Ishikawa (cell line): Measurements from ENCODE around the gene ZSWIM4.

ENCODE experiments used
- CEBPB ChIP-seq: IDR thresholded peaks from 2 replicates; pipeline ENCODE4 v1.6.1; 2012
- CREB1 ChIP-seq: IDR thresholded peaks from 2 replicates; pipeline ENCODE4 v1.6.1; 2012; ENCODE audit warnings: low read depth
- EGR1 ChIP-seq: IDR thresholded peaks from 2 replicates; pipeline ENCODE4 v1.6.1; 2012
- EP300 ChIP-seq: IDR thresholded peaks from 2 replicates; pipeline ENCODE4 v1.6.1; 2012; ENCODE audit warnings: borderline replicate concordance
- FOXM1 ChIP-seq: IDR thresholded peaks from 2 replicates; pipeline ENCODE4 v1.6.1; 2012; ENCODE audit warnings: low read depth, borderline replicate concordance
- NFIC ChIP-seq: IDR thresholded peaks from 2 replicates; pipeline ENCODE4 v1.6.1; 2012
- RAD21 ChIP-seq: IDR thresholded peaks from 2 replicates; pipeline ENCODE4 v1.6.1; 2012; ENCODE audit warnings: low read depth
- TAF1 ChIP-seq: IDR thresholded peaks from 2 replicates; pipeline ENCODE4 v1.6.1; 2012; ENCODE audit warnings: low read depth, mild to moderate bottlenecking
- TCF12 ChIP-seq: IDR thresholded peaks from 2 replicates; pipeline ENCODE4 v1.6.1; 2012; ENCODE audit warnings: low read depth
- TEAD4 ChIP-seq: IDR thresholded peaks from 2 replicates; pipeline ENCODE4 v1.6.1; 2012
- YY1 ChIP-seq: IDR thresholded peaks from 2 replicates; pipeline ENCODE4 v1.6.1; 2012; ENCODE audit warnings: low read depth
- ZBTB7A ChIP-seq: IDR thresholded peaks from 2 replicates; pipeline ENCODE4 v1.6.1; 2012; ENCODE audit warnings: low read depth
- TF ChIP-seq, protein P1 (sequence below): IDR thresholded peaks from 2 replicates; pipeline ENCODE4 v1.6.1; 2012
- TF ChIP-seq, protein P2 (sequence below): IDR thresholded peaks from 2 replicates; pipeline ENCODE4 v1.6.1; 2012
- TF ChIP-seq, protein P3 (sequence below): IDR thresholded peaks from 2 replicates; pipeline ENCODE4 v1.6.1; 2012; ENCODE audit warnings: low read depth, mild to moderate bottlenecking

Gene ZSWIM4

DNA sequence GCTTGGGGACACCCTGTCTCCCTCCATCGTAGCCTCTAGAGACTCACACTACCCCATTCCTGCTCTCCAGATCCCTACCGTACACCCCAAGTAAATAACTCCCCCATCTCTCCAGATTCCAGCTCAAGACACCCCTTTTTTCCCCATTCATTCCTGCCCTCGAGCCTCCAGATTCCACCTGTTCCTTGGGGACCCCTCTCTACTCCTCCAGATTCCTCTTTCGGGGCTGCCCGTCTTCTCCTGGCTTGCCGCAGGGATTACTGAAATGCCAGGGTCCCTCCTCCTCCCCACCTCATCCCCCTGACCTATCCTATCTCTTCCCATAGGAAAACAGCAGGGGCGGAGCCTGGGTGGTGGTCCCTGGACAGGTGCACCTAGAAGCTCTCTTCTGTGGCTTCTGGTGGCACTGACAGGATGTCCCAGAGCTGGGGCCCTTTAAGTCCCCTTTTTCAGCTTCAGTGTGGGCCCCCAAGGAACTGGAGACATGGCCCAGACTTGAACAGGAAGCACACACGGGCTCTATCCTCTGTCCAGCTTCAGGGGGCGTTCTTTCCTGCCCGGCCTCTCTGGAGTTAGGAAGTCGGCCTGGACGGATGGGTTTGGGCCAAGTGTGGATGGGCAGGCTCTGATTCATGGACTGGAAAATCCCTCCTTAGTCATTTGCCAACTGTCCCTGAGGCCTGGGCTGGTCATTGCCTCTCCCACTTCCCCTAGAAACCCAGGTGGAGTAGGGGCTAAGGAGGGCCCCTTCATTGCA lies 1.2 kb downstream of the ZSWIM4 start:
- TF ChIP-seq FOXM1 (no peak), ZBTB7A (peak; percentile 15; the same call in 1 of the 2 replicates)

DNA sequence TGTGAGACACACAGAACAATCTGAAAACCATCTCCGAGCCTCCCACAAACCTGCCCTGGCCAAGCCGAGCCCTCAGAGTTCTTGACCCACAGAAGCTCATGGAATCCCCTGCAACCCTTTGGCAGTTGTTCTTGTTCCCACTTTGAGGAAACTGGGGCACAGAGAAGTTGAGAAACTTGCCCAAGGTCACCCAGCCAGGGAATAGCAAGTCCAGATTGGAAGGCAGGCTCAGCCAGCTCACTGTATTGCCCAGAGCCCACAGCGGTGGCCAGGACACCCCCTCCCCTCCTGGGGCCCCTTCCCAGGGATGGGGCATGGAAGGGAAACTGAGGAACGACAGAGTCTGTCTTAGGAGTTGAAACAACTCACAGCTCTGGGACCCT lies 1.8 kb downstream of the ZSWIM4 start:
- TF ChIP-seq CREB1 = no peak
- TF ChIP-seq, protein P1, sequence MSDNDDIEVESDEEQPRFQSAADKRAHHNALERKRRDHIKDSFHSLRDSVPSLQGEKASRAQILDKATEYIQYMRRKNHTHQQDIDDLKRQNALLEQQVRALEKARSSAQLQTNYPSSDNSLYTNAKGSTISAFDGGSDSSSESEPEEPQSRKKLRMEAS = no peak
- TF ChIP-seq FOXM1 = no peak
- TF ChIP-seq EGR1 = no peak
- no peak for TF ChIP-seq EP300
- TF ChIP-seq CEBPB = no peak
- TF ChIP-seq, protein P2, sequence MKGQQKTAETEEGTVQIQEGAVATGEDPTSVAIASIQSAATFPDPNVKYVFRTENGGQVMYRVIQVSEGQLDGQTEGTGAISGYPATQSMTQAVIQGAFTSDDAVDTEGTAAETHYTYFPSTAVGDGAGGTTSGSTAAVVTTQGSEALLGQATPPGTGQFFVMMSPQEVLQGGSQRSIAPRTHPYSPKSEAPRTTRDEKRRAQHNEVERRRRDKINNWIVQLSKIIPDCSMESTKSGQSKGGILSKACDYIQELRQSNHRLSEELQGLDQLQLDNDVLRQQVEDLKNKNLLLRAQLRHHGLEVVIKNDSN = no peak
- TF ChIP-seq TCF12 = no peak
- no peak for TF ChIP-seq NFIC
- TF ChIP-seq YY1 = no peak
- TF ChIP-seq RAD21 = no peak

DNA sequence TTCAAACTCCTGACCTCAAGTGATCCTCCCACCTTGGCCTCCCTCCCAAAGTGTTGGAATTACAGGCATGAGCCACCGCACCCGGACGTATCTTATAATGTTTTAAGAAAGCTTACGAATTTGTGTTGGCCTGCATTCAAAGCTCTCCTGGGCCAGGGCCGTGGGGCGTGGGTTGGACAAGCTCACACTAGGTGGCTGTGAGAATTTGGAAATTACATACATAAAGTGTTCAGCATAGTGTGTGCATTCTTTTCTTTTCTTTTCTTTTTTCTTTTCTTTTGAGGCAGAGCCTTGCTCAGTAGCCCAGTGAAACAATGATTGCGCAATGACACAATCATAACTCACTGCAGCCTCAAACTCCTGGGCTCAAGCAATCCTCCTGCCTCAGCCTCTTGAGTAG lies 2.6 kb downstream of the ZSWIM4 start:
- TF ChIP-seq NFIC (peak; percentile 69), TAF1 (no peak), CEBPB (peak; percentile 100)

DNA sequence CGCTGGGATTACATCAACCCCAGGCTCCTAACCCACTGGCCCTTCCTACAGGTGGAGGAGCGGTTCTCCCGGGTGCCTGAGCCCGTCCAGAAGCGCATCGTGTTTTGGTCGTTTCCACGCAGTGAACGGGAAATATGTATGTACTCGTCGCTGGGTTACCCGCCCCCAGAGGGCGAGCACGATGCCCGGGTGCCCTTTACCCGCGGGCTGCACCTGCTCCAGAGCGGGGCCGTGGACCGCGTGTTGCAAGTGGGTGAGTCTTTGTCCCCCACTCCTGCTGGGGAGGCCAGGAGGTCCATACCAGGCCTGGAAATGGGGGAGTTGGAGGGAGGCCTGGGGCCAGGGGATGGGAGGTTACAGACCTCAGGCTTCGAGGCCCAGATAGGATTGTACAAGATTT lies 4.4 kb downstream of the ZSWIM4 start:
- TF ChIP-seq EGR1 = no peak
- no peak for TF ChIP-seq ZBTB7A
- no peak for TF ChIP-seq TAF1
- no peak for TF ChIP-seq EP300
- TF ChIP-seq, protein P2 = no peak
- no peak for TF ChIP-seq YY1
- TF ChIP-seq, protein P3, sequence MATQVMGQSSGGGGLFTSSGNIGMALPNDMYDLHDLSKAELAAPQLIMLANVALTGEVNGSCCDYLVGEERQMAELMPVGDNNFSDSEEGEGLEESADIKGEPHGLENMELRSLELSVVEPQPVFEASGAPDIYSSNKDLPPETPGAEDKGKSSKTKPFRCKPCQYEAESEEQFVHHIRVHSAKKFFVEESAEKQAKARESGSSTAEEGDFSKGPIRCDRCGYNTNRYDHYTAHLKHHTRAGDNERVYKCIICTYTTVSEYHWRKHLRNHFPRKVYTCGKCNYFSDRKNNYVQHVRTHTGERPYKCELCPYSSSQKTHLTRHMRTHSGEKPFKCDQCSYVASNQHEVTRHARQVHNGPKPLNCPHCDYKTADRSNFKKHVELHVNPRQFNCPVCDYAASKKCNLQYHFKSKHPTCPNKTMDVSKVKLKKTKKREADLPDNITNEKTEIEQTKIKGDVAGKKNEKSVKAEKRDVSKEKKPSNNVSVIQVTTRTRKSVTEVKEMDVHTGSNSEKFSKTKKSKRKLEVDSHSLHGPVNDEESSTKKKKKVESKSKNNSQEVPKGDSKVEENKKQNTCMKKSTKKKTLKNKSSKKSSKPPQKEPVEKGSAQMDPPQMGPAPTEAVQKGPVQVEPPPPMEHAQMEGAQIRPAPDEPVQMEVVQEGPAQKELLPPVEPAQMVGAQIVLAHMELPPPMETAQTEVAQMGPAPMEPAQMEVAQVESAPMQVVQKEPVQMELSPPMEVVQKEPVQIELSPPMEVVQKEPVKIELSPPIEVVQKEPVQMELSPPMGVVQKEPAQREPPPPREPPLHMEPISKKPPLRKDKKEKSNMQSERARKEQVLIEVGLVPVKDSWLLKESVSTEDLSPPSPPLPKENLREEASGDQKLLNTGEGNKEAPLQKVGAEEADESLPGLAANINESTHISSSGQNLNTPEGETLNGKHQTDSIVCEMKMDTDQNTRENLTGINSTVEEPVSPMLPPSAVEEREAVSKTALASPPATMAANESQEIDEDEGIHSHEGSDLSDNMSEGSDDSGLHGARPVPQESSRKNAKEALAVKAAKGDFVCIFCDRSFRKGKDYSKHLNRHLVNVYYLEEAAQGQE = no peak

DNA sequence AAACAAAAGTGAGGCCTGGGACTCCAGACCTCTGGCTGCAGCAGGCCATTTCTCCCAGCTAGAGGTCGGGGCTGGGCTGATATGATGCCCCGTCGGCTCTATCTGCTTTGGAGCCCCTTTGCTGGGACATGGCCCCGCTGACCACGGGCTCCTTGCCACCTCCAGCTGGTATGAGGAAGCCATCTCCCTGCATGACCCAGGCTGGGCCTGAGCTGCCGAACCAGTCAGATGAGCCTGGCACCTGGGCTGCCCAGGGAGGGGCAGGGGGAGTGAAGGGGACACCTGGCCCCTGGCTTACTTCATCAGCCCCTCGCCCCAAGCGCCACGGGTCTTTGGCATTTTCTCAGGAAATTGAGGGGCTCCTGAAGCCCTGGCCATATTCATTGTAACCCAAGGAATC lies 7.8 kb downstream of the ZSWIM4 start:
- TF ChIP-seq YY1 = no peak
- no peak for TF ChIP-seq CEBPB
- TF ChIP-seq ZBTB7A = no peak
- TF ChIP-seq TEAD4 = no peak
- TF ChIP-seq, protein P1 = no peak
- TF ChIP-seq, protein P3 = no peak
- no peak for TF ChIP-seq NFIC
- TF ChIP-seq CREB1 = no peak
- TF ChIP-seq FOXM1 = no peak
- TF ChIP-seq EP300 = no peak
- no peak for TF ChIP-seq RAD21
- TF ChIP-seq EGR1 = no peak
- TF ChIP-seq TAF1 = no peak
- no peak for TF ChIP-seq TCF12
- TF ChIP-seq, protein P2 = no peak
